Mesothelial cell of epicardium (in vitro differentiated cells): ENCODE measurements around the gene DEGS2. TPM values are rescaled to one million over a fixed set of nuclear protein-coding genes. Genes with fewer than 3 reads are reported as not detected.

Source experiments
- DNase-seq, 2 experiments: peaks; one replicate each; pipeline ENCODE4 v3.0.0; 2021; ENCODE audit warnings: low spot score in 2 of 2; ENCODE audit not compliant: unreplicated experiment in 2 of 2
- H3K27ac Mint-ChIP-seq: 2 replicates; pipeline ENCODE4 v1.8.0; 2021; ENCODE audit warnings: mixed read lengths
- H3K27me3 Mint-ChIP-seq: 2 replicates; pipeline ENCODE4 v1.8.0; 2021; ENCODE audit warnings: low read depth, mixed read lengths
- H3K36me3 Mint-ChIP-seq: 2 replicates; pipeline ENCODE4 v1.8.0; 2021; ENCODE audit warnings: mixed read lengths
- H3K4me1 Mint-ChIP-seq: 2 replicates; pipeline ENCODE4 v1.8.0; 2021; ENCODE audit warnings: mixed read lengths
- H3K4me3 Mint-ChIP-seq: 2 replicates; pipeline ENCODE4 v1.8.0; 2021; ENCODE audit warnings: mild to moderate bottlenecking, moderate library complexity, mixed read lengths
- H3K9me3 Mint-ChIP-seq: 2 replicates; pipeline ENCODE4 v1.8.0; 2021; ENCODE audit warnings: mixed read lengths
- total RNA-seq: library from RNA; stranded (reverse); gene quantifications from 3 replicates; pipeline ENCODE4 v1.2.1, GENCODE V29; 2021
- TF ChIP-seq, protein P1 (sequence below): fragments of 200-600 bp; sonication (generic); IDR thresholded peaks from one replicate; pipeline ENCODE4 v1.5.0; 2021; ENCODE audit warnings: antibody characterized with exemption; ENCODE audit not compliant: unreplicated experiment

The DEGS2 gene
- total RNA-seq, 1 donor from 2014 or later, result 2.1 TPM

DNA sequence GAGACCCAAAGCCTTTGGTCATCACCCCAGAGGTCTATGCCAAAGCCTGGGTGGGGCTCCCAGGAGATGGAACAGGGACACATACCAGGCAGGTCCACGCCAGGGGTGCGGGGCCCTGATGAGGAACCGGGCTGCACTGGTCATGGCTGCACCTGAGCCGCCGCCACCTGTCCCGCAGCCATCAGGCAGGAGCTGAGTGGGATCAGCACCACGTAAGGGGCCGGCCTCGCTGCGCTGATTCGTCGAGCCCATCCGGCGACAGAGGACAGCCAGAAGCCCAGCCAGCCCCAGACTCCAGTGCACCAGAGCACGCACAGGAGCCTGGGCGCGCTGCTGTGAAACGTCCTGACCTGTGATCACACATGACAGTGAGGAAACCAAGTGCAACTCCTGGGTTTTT is 15.9 kb downstream of the DEGS2 start:
- Mint-ChIP-seq H3K36me3 (peaks cover 8% of the 10 kb centered on the region), H3K27me3 (no peaks in the 10 kb centered on the region), H3K4me1 (peaks cover 30% of the 10 kb centered on the region), H3K9me3 (no peaks in the 10 kb centered on the region), H3K4me3 (no peak overlapping the region), H3K27ac (no peak overlapping the region)
- no peak for DNase-seq
- TF ChIP-seq, protein P1, sequence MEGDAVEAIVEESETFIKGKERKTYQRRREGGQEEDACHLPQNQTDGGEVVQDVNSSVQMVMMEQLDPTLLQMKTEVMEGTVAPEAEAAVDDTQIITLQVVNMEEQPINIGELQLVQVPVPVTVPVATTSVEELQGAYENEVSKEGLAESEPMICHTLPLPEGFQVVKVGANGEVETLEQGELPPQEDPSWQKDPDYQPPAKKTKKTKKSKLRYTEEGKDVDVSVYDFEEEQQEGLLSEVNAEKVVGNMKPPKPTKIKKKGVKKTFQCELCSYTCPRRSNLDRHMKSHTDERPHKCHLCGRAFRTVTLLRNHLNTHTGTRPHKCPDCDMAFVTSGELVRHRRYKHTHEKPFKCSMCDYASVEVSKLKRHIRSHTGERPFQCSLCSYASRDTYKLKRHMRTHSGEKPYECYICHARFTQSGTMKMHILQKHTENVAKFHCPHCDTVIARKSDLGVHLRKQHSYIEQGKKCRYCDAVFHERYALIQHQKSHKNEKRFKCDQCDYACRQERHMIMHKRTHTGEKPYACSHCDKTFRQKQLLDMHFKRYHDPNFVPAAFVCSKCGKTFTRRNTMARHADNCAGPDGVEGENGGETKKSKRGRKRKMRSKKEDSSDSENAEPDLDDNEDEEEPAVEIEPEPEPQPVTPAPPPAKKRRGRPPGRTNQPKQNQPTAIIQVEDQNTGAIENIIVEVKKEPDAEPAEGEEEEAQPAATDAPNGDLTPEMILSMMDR, result no peak

DNA sequence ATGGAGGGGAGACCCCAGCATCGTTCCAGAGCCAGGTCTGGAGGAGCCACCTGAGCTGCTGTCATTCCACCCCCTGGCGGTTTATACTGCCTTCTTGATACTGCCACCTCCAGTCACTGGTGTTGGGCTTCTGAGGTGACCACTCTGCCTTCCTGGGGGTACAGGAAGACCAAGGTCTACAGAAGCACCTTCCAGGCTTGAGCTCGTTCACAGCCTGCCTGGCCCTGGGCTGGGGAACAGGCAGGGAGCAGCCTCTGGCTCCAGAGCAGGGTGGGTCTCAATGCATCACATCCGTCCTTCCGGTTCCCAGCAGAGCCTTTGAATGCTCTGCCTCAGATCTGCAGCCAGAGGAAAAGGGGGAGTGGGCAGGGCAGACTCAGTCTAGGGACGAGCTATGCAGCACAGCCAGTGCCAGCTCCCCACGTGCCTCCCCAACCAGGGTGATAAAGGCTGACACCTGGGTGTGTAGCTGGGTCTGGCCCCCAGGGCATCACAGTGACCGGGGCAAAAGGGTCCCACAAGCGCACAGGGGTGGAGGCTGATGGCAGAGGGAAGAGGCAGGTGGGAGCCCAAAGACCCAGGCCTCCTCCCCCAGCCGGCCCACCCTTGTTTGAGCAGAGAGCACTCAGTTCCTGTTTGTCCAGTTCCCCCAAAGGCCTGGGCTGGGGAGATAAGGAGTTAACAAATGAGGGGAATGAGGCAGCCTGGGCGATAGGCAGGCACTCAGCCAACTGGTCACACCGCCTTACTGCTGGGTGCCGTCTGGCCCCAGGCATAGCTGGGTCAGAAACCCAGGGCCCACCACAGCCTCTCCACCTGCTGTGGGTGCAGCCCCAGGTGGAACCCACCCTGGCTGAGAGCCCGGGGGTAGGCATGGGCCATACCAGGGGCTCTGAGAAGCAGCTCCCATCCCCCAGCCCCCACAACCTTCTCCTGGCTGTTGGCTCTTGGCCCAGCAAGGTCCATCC is 17.1 kb downstream of the DEGS2 start:
- peak overlapping the region; percentile 96 for H3K27ac Mint-ChIP-seq
- H3K4me3 Mint-ChIP-seq, result peak overlapping the region; percentile 38
- TF ChIP-seq, protein P1, result no peak
- H3K4me1 Mint-ChIP-seq, result peaks cover 30% of the 10 kb centered on the region
- H3K9me3 Mint-ChIP-seq, result no peaks in the 10 kb centered on the region
- H3K36me3 Mint-ChIP-seq, result peaks cover 11% of the 10 kb centered on the region
- peak; percentile 48 to 74 for DNase-seq
- H3K27me3 Mint-ChIP-seq, result no peaks in the 10 kb centered on the region

DNA sequence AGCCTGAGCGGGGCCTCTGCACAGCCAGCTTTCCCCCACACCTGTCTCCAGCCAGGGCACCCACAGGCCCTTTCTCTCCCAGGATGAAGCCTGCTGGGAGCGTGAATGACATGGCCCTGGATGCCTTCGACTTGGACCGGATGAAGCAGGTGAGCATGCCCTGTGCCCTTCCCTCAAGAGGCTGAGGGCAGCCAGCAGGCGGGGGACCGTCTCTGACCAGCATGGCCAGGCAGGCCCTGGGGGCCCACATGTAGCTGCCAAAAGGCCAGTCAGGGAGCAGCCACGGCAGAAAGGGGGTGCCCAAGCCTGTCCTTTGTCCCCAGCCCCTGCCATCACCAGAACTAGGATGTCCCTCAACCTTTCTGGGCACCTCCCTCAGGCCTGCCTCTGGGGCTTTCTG is 18.3 kb downstream of the DEGS2 start:
- no peak for DNase-seq
- no peaks in the 10 kb centered on the region for H3K27me3 Mint-ChIP-seq
- H3K9me3 Mint-ChIP-seq, result no peaks in the 10 kb centered on the region
- H3K36me3 Mint-ChIP-seq, result peaks cover 13% of the 10 kb centered on the region
- TF ChIP-seq, protein P1, result no peak
- H3K27ac Mint-ChIP-seq, result peak overlapping the region; percentile 81
- peaks cover 30% of the 10 kb centered on the region for H3K4me1 Mint-ChIP-seq
- H3K4me3 Mint-ChIP-seq, result no peak overlapping the region

DNA sequence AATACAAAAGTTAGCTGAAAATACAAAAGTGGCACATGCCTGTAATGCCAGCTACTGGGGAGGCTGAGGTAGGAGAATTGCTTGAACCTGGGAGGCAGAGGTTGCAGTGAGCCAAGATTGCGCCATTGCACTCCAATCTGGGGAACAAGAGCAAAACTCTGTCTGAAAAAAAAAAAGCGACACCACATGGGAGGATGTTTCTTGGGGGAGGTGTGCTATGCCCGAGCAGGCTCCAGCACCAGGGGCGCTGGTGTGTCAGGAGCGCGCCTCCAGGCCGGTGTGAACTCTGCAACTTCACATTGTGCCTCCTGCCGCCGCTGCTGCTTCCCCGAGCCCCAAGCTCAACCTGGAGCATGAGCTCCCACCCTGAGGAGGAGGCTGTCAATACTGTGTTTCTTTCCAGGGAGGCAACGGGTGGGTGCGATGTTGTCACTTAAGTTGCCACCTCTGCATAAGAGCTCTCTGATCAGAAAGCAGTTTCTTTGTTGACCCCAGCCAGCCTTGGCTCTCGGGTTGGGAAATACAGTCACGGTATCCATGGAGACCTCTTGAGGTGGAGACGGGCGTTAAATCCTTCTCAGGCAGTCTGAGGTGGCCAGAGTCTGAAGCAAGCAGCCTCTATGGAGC is 18.9 kb downstream of the DEGS2 start:
- no peak overlapping the region for H3K4me3 Mint-ChIP-seq

DNA sequence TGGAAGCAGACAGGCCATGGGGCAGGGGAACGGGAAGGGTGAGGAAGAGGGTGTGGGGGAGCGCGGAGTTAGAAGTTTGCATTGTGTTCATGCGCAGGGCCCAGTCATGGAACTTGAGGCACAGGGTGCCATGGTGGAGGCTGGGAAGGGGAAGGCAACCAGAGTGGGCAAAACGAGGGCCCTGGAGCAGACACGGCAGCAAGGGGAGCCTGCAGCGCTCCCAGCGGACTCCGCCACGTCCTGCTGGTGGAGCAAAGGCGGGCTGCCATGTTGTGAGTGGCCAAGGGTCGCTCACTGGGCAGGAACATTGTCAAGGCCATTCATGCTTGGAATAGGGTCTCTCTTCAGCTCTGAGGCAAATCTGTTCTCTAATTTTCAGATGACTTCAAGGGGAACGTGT is 20.5 kb downstream of the DEGS2 start:
- Mint-ChIP-seq H3K9me3 (no peaks in the 10 kb centered on the region), H3K27ac (no peak overlapping the region), H3K4me3 (no peak overlapping the region), H3K27me3 (no peaks in the 10 kb centered on the region), H3K36me3 (peaks cover 23% of the 10 kb centered on the region), H3K4me1 (peaks cover 30% of the 10 kb centered on the region)
- TF ChIP-seq, protein P1, result no peak
- DNase-seq, result no peak

More for the DNA sequence above, 18.9 kb downstream of the DEGS2 start:
- peaks cover 30% of the 10 kb centered on the region for H3K4me1 Mint-ChIP-seq
- H3K9me3 Mint-ChIP-seq, result no peaks in the 10 kb centered on the region
- DNase-seq, result no peak
- peak overlapping the region; percentile 81 for H3K27ac Mint-ChIP-seq
- H3K36me3 Mint-ChIP-seq, result peaks cover 13% of the 10 kb centered on the region
- H3K27me3 Mint-ChIP-seq, result no peaks in the 10 kb centered on the region
- TF ChIP-seq, protein P1, result no peak
